K562 (cell line): Measurements from ENCODE around the gene C3orf80. TPM values are rescaled to one million over a fixed set of nuclear protein-coding genes. Genes with fewer than 3 reads are reported as not detected.
"Not testable (repeated sequence)": the region's sequence is repeated elsewhere in the genome, so short reads cannot be mapped to it uniquely, and the experiment has no call there.

Experiments used
- ATAC-seq: fragments of 200-7000 bp; cut with Tn5 transposase; 3 replicates; pipeline ENCODE4 v1.9.1; 2020; ENCODE audit warnings: moderate library complexity
- BruUV-seq: library from RNA; stranded (reverse); fragments of 400-500 nt; replicated peaks from 2 replicates; lab custom pipeline; 2021; lab: Mats Ljungman, UMichigan
- CTCF ChIA-PET: fragments of 300-600 bp; formaldehyde crosslinking; extraction: SDS; loops from one replicate; lab custom pipeline; 2021; ENCODE audit warnings: low intra/inter-chr PET ratio; lab: Yijun Ruan, JAX
- POLR2A ChIA-PET: fragments of 300-600, 350-650 bp; sonication (Branson Sonifier 250); formaldehyde crosslinking; extraction: SDS; loops from one replicate; lab custom pipeline; 2021; ENCODE audit warnings: antibody characterized with exemption, inconsistent platforms; lab: Yijun Ruan, JAX
- DNase-seq, 4 experiments: peaks; one replicate each; pipeline versions ENCODE4 v3.0.0 to v3.0.0-alpha.2; 2011 to 2018; ENCODE audit warnings: low spot score in 3 of 4, mixed read lengths in 3 of 4; ENCODE audit errors: extremely low read depth in 1 of 4
- FAIRE-seq: peaks from 2 replicates; lab custom pipeline; 2011; peaks lifted over from hg19 to GRCh38; lab: Jason Lieb, UNC
- H2AFZ ChIP-seq: 2 replicates; pipeline ENCODE4 v1.6.0; 2011; ENCODE audit warnings: low read depth, low read length, control low read depth, inconsistent platforms
- H3K27ac ChIP-seq: fragments of 200-600 bp; 3 replicates; pipeline ENCODE4 v1.8.0; 2011; ENCODE audit warnings: low read depth, mild to moderate bottlenecking, control low read depth, inconsistent platforms, low read length, moderate library complexity, mixed read lengths; ENCODE audit errors: extremely low read depth
- H3K27me3 ChIP-seq, 2 experiments: fragments of 300-600 bp in 1 of 2; 2 replicates in 1 of 2; 3 replicates in 1 of 2; pipeline versions ENCODE4 v1.6.0 to v1.8.0; 2011; ENCODE audit warnings: inconsistent platforms in 2 of 2, low read length in 2 of 2, mild to moderate bottlenecking in 1 of 2, mixed read lengths in 1 of 2, moderate library complexity in 1 of 2; ENCODE audit not compliant: control insufficient read depth in 2 of 2, insufficient read depth in 2 of 2
- H3K36me3 ChIP-seq: fragments of 300-600 bp; 3 replicates; pipeline ENCODE4 v1.8.0; 2011; ENCODE audit warnings: mild to moderate bottlenecking, low read length, inconsistent platforms; ENCODE audit not compliant: control insufficient read depth, insufficient read depth
- H3K4me1 ChIP-seq, 2 experiments: fragments of 200-600 bp in 1 of 2; replicated peaks in 1 of 2; 2 replicates in 1 of 2; 3 replicates in 1 of 2; pipeline versions ENCODE4 v1.5.1 to v1.8.0; 2011; ENCODE audit warnings: inconsistent platforms in 2 of 2, low read length in 2 of 2, mild to moderate bottlenecking in 1 of 2, mixed read lengths in 1 of 2, moderate library complexity in 1 of 2; ENCODE audit not compliant: control insufficient read depth in 2 of 2, insufficient read depth in 2 of 2
- H3K4me2 ChIP-seq: 2 replicates; pipeline ENCODE4 v1.6.1; 2011; ENCODE audit warnings: low read length, control low read depth, inconsistent platforms, mixed read lengths; ENCODE audit not compliant: insufficient read depth
- H3K4me3 ChIP-seq: fragments of 200-600 bp; sonication (generic), shearing (Covaris generic); 2 replicates; pipeline ENCODE4 v1.5.1; 2016; ENCODE audit warnings: control low read depth, inconsistent platforms
- H3K79me2 ChIP-seq: fragments of 200-600 bp; 3 replicates; pipeline ENCODE4 v1.8.0; 2011; ENCODE audit warnings: low read length, inconsistent platforms; ENCODE audit not compliant: control insufficient read depth, insufficient read depth
- H3K9ac ChIP-seq, 2 experiments: 2 replicates each; pipeline versions ENCODE4 v1.6.0 to v1.6.1; 2011; ENCODE audit warnings: low read depth in 2 of 2, low read length in 2 of 2, control low read depth in 1 of 2, inconsistent platforms in 1 of 2, mild to moderate bottlenecking in 1 of 2, mixed read lengths in 1 of 2; ENCODE audit not compliant: insufficient read depth in 1 of 2
- H3K9me1 ChIP-seq: one replicate; pipeline ENCODE4 v1.6.0; 2011; ENCODE audit warnings: inconsistent platforms, mild to moderate bottlenecking, low read length, moderate library complexity; ENCODE audit not compliant: control insufficient read depth, insufficient read depth
- H3K9me3 ChIP-seq: replicated peaks from 2 replicates; pipeline ENCODE4 v1.5.1; 2011; ENCODE audit warnings: low read depth, low read length, inconsistent platforms; ENCODE audit not compliant: control insufficient read depth, insufficient read depth
- H4K20me1 ChIP-seq: replicated peaks from 2 replicates; pipeline ENCODE4 v1.6.1; 2011; ENCODE audit warnings: low read length, inconsistent platforms, mixed read lengths; ENCODE audit not compliant: control insufficient read depth, insufficient read depth
- ATF3 ChIP-seq, 2 experiments: fragments of 450-650 bp in 1 of 2; sonication (generic) in 1 of 2; formaldehyde crosslinking in 1 of 2; IDR thresholded peaks in 1 of 2; conservative IDR thresholded peaks in 1 of 2; 2 replicates each; pipeline versions ENCODE4 v1.6.1 to v1.8.1; 2016 to 2023; ENCODE audit warnings: mild to moderate bottlenecking in 2 of 2, moderate library complexity in 2 of 2, inconsistent platforms in 1 of 2, missing genetic modification reagents in 1 of 2
- E2F6 ChIP-seq, 2 experiments: IDR thresholded peaks; 2 replicates each; pipeline ENCODE4 v1.6.1; 2011; ENCODE audit warnings: borderline replicate concordance in 1 of 2, control low read depth in 1 of 2, low read depth in 1 of 2, low read length in 1 of 2, mild to moderate bottlenecking in 1 of 2, mixed read lengths in 1 of 2, moderate library complexity in 1 of 2; ENCODE audit not compliant: insufficient read depth in 1 of 2, insufficient read length in 1 of 2, poor library complexity in 1 of 2, severe bottlenecking in 1 of 2; ENCODE audit errors: extremely low read depth in 1 of 2
- L3MBTL2 ChIP-seq: fragments of 450-650 bp; IDR thresholded peaks from 2 replicates; pipeline ENCODE4 v1.6.1; 2016; ENCODE audit warnings: mild to moderate bottlenecking, moderate library complexity
- MYBL2 ChIP-seq, 2 experiments: fragments of 450-650 bp in 1 of 2; sonication (generic) in 1 of 2; formaldehyde crosslinking in 1 of 2; IDR thresholded peaks; 2 replicates each; pipeline versions ENCODE4 v1.6.1 to v1.8.1; 2017 to 2022; ENCODE audit warnings: borderline replicate concordance in 1 of 2, inconsistent platforms in 1 of 2, low read depth in 1 of 2, mild to moderate bottlenecking in 1 of 2, missing genetic modification reagents in 1 of 2, moderate library complexity in 1 of 2
- ZEB2 ChIP-seq: fragments of 450-650 bp; IDR thresholded peaks from 2 replicates; pipeline ENCODE4 v1.6.1; 2016
- WGBS: fragments of 100-300 bp; shearing (Covaris generic); methylation state at CpG from one replicate; pipeline ENCODE4 v1.1.6; 2016; ENCODE audit warnings: low coverage, mixed read lengths; ENCODE audit not compliant: insufficient coverage; ENCODE audit errors: missing lambda C conversion rate; 5-methylcytosine and 5-hydroxymethylcytosine counted together
- in situ Hi-C: fragments of 300-500 bp; cut with MboI; formaldehyde crosslinking; loops from 4 replicates; pipeline ENCODE4 v1.15.0; 2018; ENCODE audit warnings: inconsistent platforms, mixed read lengths
- intact Hi-C: fragments of 100-400 bp; cut with micrococcal nuclease; formaldehyde crosslinking; loops from 2 replicates; pipeline ENCODE4 v1.14.2; 2022
- polyA plus RNA-seq, 8 experiments: library from polyadenylated mRNA; depleted of rRNA in 4 of 8; stranded (reverse) in 5 of 8; unstranded in 3 of 8; fragments of >200 nt; fragmentation: Nextera tagmentation in 2 of 8; fragmentation: Illumina TruSeq in 1 of 8; extraction: Ambion mirVana in 2 of 8; extraction: Trizol in 1 of 8; gene quantifications; 2 replicates each; pipeline versions ENCODE4 v1.2.1 to v1.2.3, GENCODE V29; 2011 to 2014; ENCODE audit warnings: inconsistent platforms in 1 of 8, missing spikeins in 1 of 8
- total RNA-seq, 7 experiments: library from RNA; depleted of rRNA in 6 of 7; stranded (reverse); fragments of >200 nt in 6 of 7; fragmentation: Illumina TruSeq in 2 of 7; extraction: Trizol in 2 of 7; gene quantifications; 2 replicates each; pipeline versions ENCODE4 v1.2.1 to v1.2.3, GENCODE V29; 2011 to 2021; ENCODE audit warnings: low replicate concordance in 1 of 7
- TF ChIP-seq, protein P1 (sequence below): sonication (generic); formaldehyde crosslinking; IDR thresholded peaks from 2 replicates; pipeline ENCODE4 v1.9.0; 2022; ENCODE audit warnings: mild to moderate bottlenecking, missing genetic modification reagents
- TF ChIP-seq, protein P2 (sequence below): sonication (generic); formaldehyde crosslinking; IDR thresholded peaks from 2 replicates; pipeline ENCODE4 v1.9.0; 2022; ENCODE audit warnings: mild to moderate bottlenecking, missing genetic modification reagents
- TF ChIP-seq, protein P3 (sequence below), 2 experiments: IDR thresholded peaks in 1 of 2; conservative IDR thresholded peaks in 1 of 2; 2 replicates each; pipeline ENCODE4 v1.6.1; 2016; ENCODE audit warnings: low read depth in 2 of 2, mild to moderate bottlenecking in 1 of 2, missing compliant biosample characterization in 1 of 2, missing genetic modification characterization in 1 of 2, moderate library complexity in 1 of 2
- TF ChIP-seq, protein P4 (sequence below): fragments of 450-650 bp; IDR thresholded peaks from 2 replicates; pipeline ENCODE4 v1.6.1; 2016

C3orf80 gene
- total and polyA plus RNA-seq, 9 of the 15 experiments (the other 6 are each of a cell fraction or from before 2014, with no cell fraction given), result 0.03 to 0.75 (median 0.07) TPM

- H3K4me3 ChIP-seq; H3K9me3 ChIP-seq; BruUV-seq; H3K27ac ChIP-seq; CTCF ChIA-PET; H3K4me1 ChIP-seq; H3K9ac ChIP-seq; in situ Hi-C loops; H2AFZ ChIP-seq; intact Hi-C loops; H3K27me3 ChIP-seq; H3K36me3 ChIP-seq; H3K79me2 ChIP-seq; FAIRE-seq; H3K9me1 ChIP-seq; H4K20me1 ChIP-seq; ATAC-seq; H3K4me2 ChIP-seq; TF ChIP-seq MYBL2 (CRISPR knock-in tag; IDR thresholded peaks at IDR 0.05; ENCODE audit: borderline replicate concordance); ATF3 (CRISPR knock-in tag; conservative IDR thresholded peaks at IDR 0.05): not testable (repeated sequence)
- DNase-seq, result peak in 1 of 4 experiments; percentile 11
- WGBS, result 0% methylated on average over 6 of the region's 6 CpGs
- POLR2A ChIA-PET, result interaction anchor here (1.4 kb wide), 1 partner anchor 12 kb away, joined by 4 read pairs; no protein-coding TSS in a partner anchor
- peak; percentile 69 for TF ChIP-seq L3MBTL2
- TF ChIP-seq ZEB2, result 0 out of 2 replicates have a peak, but pooled peaks have one; percentile 50
- TF ChIP-seq, protein P1, sequence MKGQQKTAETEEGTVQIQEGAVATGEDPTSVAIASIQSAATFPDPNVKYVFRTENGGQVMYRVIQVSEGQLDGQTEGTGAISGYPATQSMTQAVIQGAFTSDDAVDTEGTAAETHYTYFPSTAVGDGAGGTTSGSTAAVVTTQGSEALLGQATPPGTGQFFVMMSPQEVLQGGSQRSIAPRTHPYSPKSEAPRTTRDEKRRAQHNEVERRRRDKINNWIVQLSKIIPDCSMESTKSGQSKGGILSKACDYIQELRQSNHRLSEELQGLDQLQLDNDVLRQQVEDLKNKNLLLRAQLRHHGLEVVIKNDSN (CRISPR knock-in tag), result 0 out of 2 replicates have a peak, but pooled peaks have one; percentile 33
- TF ChIP-seq, protein P2, sequence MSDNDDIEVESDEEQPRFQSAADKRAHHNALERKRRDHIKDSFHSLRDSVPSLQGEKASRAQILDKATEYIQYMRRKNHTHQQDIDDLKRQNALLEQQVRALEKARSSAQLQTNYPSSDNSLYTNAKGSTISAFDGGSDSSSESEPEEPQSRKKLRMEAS (CRISPR knock-in tag), result peak; percentile 52; the same call in 1 of the 2 replicates
- TF ChIP-seq MYBL2 (IDR thresholded peaks at IDR 0.05; ENCODE audit: low read depth), result peak; percentile 79; the same call in 1 of the 2 replicates
- 0 out of 2 replicates have a peak, but pooled peaks have one; percentile 18 for TF ChIP-seq ATF3 (IDR thresholded peaks at IDR 0.05)
- TF ChIP-seq, protein P3, sequence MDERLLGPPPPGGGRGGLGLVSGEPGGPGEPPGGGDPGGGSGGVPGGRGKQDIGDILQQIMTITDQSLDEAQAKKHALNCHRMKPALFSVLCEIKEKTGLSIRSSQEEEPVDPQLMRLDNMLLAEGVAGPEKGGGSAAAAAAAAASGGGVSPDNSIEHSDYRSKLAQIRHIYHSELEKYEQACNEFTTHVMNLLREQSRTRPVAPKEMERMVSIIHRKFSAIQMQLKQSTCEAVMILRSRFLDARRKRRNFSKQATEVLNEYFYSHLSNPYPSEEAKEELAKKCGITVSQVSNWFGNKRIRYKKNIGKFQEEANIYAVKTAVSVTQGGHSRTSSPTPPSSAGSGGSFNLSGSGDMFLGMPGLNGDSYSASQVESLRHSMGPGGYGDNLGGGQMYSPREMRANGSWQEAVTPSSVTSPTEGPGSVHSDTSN (CRISPR knock-in tag; IDR thresholded peaks at IDR 0.05; ENCODE audit: low read depth), result not testable (repeated sequence)
- TF ChIP-seq, protein P3 (tag; conservative IDR thresholded peaks at IDR 0.05; ENCODE audit: low read depth), result 0 out of 2 replicates have a peak, but pooled peaks have one; percentile 23
- TF ChIP-seq, protein P4, sequence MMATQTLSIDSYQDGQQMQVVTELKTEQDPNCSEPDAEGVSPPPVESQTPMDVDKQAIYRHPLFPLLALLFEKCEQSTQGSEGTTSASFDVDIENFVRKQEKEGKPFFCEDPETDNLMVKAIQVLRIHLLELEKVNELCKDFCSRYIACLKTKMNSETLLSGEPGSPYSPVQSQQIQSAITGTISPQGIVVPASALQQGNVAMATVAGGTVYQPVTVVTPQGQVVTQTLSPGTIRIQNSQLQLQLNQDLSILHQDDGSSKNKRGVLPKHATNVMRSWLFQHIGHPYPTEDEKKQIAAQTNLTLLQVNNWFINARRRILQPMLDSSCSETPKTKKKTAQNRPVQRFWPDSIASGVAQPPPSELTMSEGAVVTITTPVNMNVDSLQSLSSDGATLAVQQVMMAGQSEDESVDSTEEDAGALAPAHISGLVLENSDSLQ, result peak; percentile 76
- peak in 1 of 2 experiments; percentile 52 for TF ChIP-seq E2F6 (IDR thresholded peaks at IDR 0.05; ENCODE audit: borderline replicate concordance in 1 of 2, extremely low read depth in 1 of 2, insufficient read depth in 1 of 2, insufficient read length in 1 of 2, low read depth in 1 of 2, low read length in 1 of 2, poor library complexity in 1 of 2, severe bottlenecking in 1 of 2)
These were observed 15.5 kb downstream of the C3orf80 start for GRCh38 chr3:160240719-160241118.
